ENCODE data around the gene INPP5J. TPM values are rescaled to one million over a fixed set of nuclear protein-coding genes. Genes with fewer than 3 reads are reported as not detected.

Gene INPP5J
- total and polyA plus RNA-seq, 10 of the 15 experiments (the other 5 are each of a cell fraction or from before 2014, with no cell fraction given) = 0.18 to 2.8 (median 1.5) TPM; not detected in 1

- SMC1A ChIA-PET (ENCODE audit: uncharacterized antibody, unreplicated experiment) = no interaction called here
- BruUV-seq (replicated peaks) = no TSS peak
- peaks cover 0 to 10% of the 10 kb centered on the region in 2 experiments; a peak in 3 of 4 replicates for H3K36me3 ChIP-seq (ENCODE audit: control insufficient read depth in 2 of 2, insufficient read depth in 2 of 2, low read length in 1 of 2)
- CTCF ChIA-PET = interaction anchor here (2.6 kb wide), 1 partner anchor 17 kb away, joined by 7 read pairs; the partner anchor contains the start of gene SELENOM
- intact Hi-C loops (cut with micrococcal nuclease; ENCODE audit: unreplicated experiment) = no loop called here
- no peaks in the 10 kb centered on the region for H3K79me2 ChIP-seq (ENCODE audit: control insufficient read depth, insufficient read depth, low read length)
- no peak overlapping the region for H2AFZ ChIP-seq (ENCODE audit: control insufficient read depth, low read depth, low read length)
- TF ChIP-seq ATF3 (IDR thresholded peaks at IDR 0.05; ENCODE audit: borderline replicate concordance, extremely low read depth, low read depth, low read length) (no peak), TAF1 (IDR thresholded peaks at IDR 0.05; ENCODE audit: borderline replicate concordance, low read depth, low read length) (no peak)
- ATAC-seq (no peak), FAIRE-seq (no peak), DNase-seq (ENCODE audit: low read depth, low spot score) (no peak)
- H3K4me2 ChIP-seq (ENCODE audit: control insufficient read depth, insufficient read depth) = no peak overlapping the region
- H3K27ac ChIP-seq (ENCODE audit: control insufficient read depth, insufficient read depth) = no peak overlapping the region
- H3K9me3 ChIP-seq (replicated peaks; ENCODE audit: control insufficient read depth, insufficient read depth, low read length) = no peaks in the 10 kb centered on the region
- POLR2A ChIA-PET = no interaction called here
- RAD21 ChIA-PET (ENCODE audit: unreplicated experiment) = no interaction called here
- H4K20me1 ChIP-seq (ENCODE audit: control insufficient read depth, insufficient read depth) = no peaks in the 10 kb centered on the region
- 79% methylated on average over 28 of the region's 29 CpGs for WGBS (ENCODE audit: insufficient coverage, insufficient replicate concordance, low lambda C conversion rate, missing lambda C conversion rate)
- H3K9ac ChIP-seq (ENCODE audit: control insufficient read depth, insufficient read depth, low read length) = no peak overlapping the region
- H3K27me3 ChIP-seq (replicated peaks in 1 of 2; ENCODE audit: control insufficient read depth in 2 of 2, insufficient read depth in 2 of 2, low read length in 1 of 2) = no peaks in the 10 kb centered on the region
- in situ Hi-C loops (cut with MboI) = no loop called here
- no peak overlapping the region for H3K4me3 ChIP-seq
- H3K4me1 ChIP-seq (ENCODE audit: control insufficient read depth, insufficient read depth, low read length) = no peaks in the 10 kb centered on the region; the same call in 1 of the 2 replicates
Measured at GRCh38 chr22:31091106-31091975, 31.4 kb upstream of the INPP5J start.

- CTCF ChIA-PET = interaction anchor here (2.6 kb wide), 1 partner anchor 16 kb away, joined by 7 read pairs; the partner anchor contains the start of gene SELENOM
- RAD21 ChIA-PET (ENCODE audit: unreplicated experiment) = no interaction called here
- POLR2A ChIA-PET = interaction anchor here (1.1 kb wide), 1 partner anchor 160 kb away, joined by 3 read pairs; no protein-coding TSS in a partner anchor
Measured at GRCh38 chr22:31092161-31092560, 30.6 kb upstream of the INPP5J start.

More at GRCh38 chr22:31092161-31092560, 30.6 kb upstream of the INPP5J start:
- no peak for DNase-seq (ENCODE audit: low read depth, low spot score)
- Histone ChIP-seq H3K27ac (ENCODE audit: control insufficient read depth, insufficient read depth) (no peak overlapping the region), H2AFZ (ENCODE audit: control insufficient read depth, low read depth, low read length) (no peak overlapping the region), H3K27me3 (replicated peaks in 1 of 2; ENCODE audit: control insufficient read depth in 2 of 2, insufficient read depth in 2 of 2, low read length in 1 of 2) (no peaks in the 10 kb centered on the region), H3K4me1 (ENCODE audit: control insufficient read depth, insufficient read depth, low read length) (no peaks in the 10 kb centered on the region), H3K4me3 (no peak overlapping the region), H3K9me3 (replicated peaks; ENCODE audit: control insufficient read depth, insufficient read depth, low read length) (no peaks in the 10 kb centered on the region), H3K4me2 (ENCODE audit: control insufficient read depth, insufficient read depth) (no peak overlapping the region), H3K79me2 (ENCODE audit: control insufficient read depth, insufficient read depth, low read length) (no peaks in the 10 kb centered on the region), H4K20me1 (ENCODE audit: control insufficient read depth, insufficient read depth) (no peaks in the 10 kb centered on the region), H3K9ac (ENCODE audit: control insufficient read depth, insufficient read depth, low read length) (no peak overlapping the region), H3K36me3 (ENCODE audit: control insufficient read depth in 2 of 2, insufficient read depth in 2 of 2, low read length in 1 of 2) (peaks cover 0 to 10% of the 10 kb centered on the region in 2 experiments; a peak in 3 of 4 replicates)
- 78% methylated on average over 9 of the region's 9 CpGs for WGBS (ENCODE audit: insufficient coverage, insufficient replicate concordance, low lambda C conversion rate, missing lambda C conversion rate)
- SMC1A ChIA-PET (ENCODE audit: uncharacterized antibody, unreplicated experiment) = no interaction called here
- no peak for ATAC-seq
- TF ChIP-seq EP300 (IDR thresholded peaks at IDR 0.05; ENCODE audit: borderline replicate concordance in 1 of 2, control insufficient read depth in 1 of 2, low read depth in 2 of 2, low read length in 2 of 2) = no peak
- no peak for TF ChIP-seq RCOR1 (conservative IDR thresholded peaks at IDR 0.05; ENCODE audit: low read depth, low read length)
- no peak for TF ChIP-seq TCF7 (IDR thresholded peaks at IDR 0.05; ENCODE audit: borderline replicate concordance)
- no peak for TF ChIP-seq CBFB (IDR thresholded peaks at IDR 0.05; ENCODE audit: low read depth)
- TF ChIP-seq JUNB (IDR thresholded peaks at IDR 0.05) = no peak
- TF ChIP-seq MLLT1 (IDR thresholded peaks at IDR 0.05) = no peak
- TF ChIP-seq SMC3 (IDR thresholded peaks at IDR 0.05; ENCODE audit: borderline replicate concordance, low read length) = no peak
- no peak for TF ChIP-seq MEF2A (IDR thresholded peaks at IDR 0.05; ENCODE audit: insufficient read depth, low read depth, low read length)
- no TSS peak for BruUV-seq (replicated peaks)
- FAIRE-seq = no peak
- in situ Hi-C loops (cut with MboI) = no loop called here
- intact Hi-C loops (cut with micrococcal nuclease; ENCODE audit: unreplicated experiment) = no loop called here

Data from GM12878 (cell line).